ENCODE results near the gene TEX35.
"Not testable (repeated sequence)": the region's sequence is repeated elsewhere in the genome, so short reads cannot be mapped to it uniquely, and the experiment has no call there.

TEX35 gene

GRCh38 chr1:178541379-178541778 lies 28.5 kb downstream of the TEX35 start:
- no peak for TF ChIP-seq JUND (IDR thresholded peaks at IDR 0.05; ENCODE audit: low read depth)
- no peak for DNase-seq (ENCODE audit: low read depth in 1 of 2, low spot score in 1 of 2)
- in situ Hi-C loops (cut with HindIII; ENCODE audit: low pct_unique_long_range_greater_than_20kb, low sequenced_read_pairs), result no loop called here

GRCh38 chr1:178541829-178542553 lies 29.1 kb downstream of the TEX35 start:
- in situ Hi-C loops (cut with HindIII; ENCODE audit: low pct_unique_long_range_greater_than_20kb, low sequenced_read_pairs), result no loop called here
- DNase-seq (ENCODE audit: low read depth in 1 of 2, low spot score in 1 of 2), result peak; percentile 59 to 83
- TF ChIP-seq JUND (IDR thresholded peaks at IDR 0.05; ENCODE audit: low read depth), result no peak

GRCh38 chr1:178542554-178543289 lies 29.8 kb downstream of the TEX35 start:
- in situ Hi-C loops (cut with HindIII; ENCODE audit: low pct_unique_long_range_greater_than_20kb, low sequenced_read_pairs), result no loop called here
- TF ChIP-seq JUND (IDR thresholded peaks at IDR 0.05; ENCODE audit: low read depth), result no peak
- DNase-seq (ENCODE audit: low read depth in 1 of 2, low spot score in 1 of 2), result peak; percentile 88 to 94

GRCh38 chr1:178543290-178543607 lies 30.3 kb downstream of the TEX35 start:
- no peak for TF ChIP-seq JUND (IDR thresholded peaks at IDR 0.05; ENCODE audit: low read depth)
- in situ Hi-C loops (cut with HindIII; ENCODE audit: low pct_unique_long_range_greater_than_20kb, low sequenced_read_pairs), result no loop called here
- DNase-seq (ENCODE audit: low read depth in 1 of 2, low spot score in 1 of 2), result no peak

- DNase-seq (ENCODE audit: low read depth in 1 of 2, low spot score in 1 of 2), result no peak
- no peak for TF ChIP-seq JUND (IDR thresholded peaks at IDR 0.05; ENCODE audit: low read depth)
- in situ Hi-C loops (cut with HindIII; ENCODE audit: low pct_unique_long_range_greater_than_20kb, low sequenced_read_pairs), result no loop called here
These were observed 31.6 kb downstream of the TEX35 start for GRCh38 chr1:178544531-178544930.

GRCh38 chr1:178548108-178548507 lies 35.2 kb downstream of the TEX35 start:
- DNase-seq (ENCODE audit: low read depth in 1 of 2, low spot score in 1 of 2), result peak in 1 of 2 experiments; percentile 64
- in situ Hi-C loops (cut with HindIII; ENCODE audit: low pct_unique_long_range_greater_than_20kb, low sequenced_read_pairs), result no loop called here
- TF ChIP-seq JUND (IDR thresholded peaks at IDR 0.05; ENCODE audit: low read depth), result no peak

- in situ Hi-C loops (cut with HindIII; ENCODE audit: low pct_unique_long_range_greater_than_20kb, low sequenced_read_pairs), result no loop called here
- no peak for DNase-seq (ENCODE audit: low read depth in 1 of 2, low spot score in 1 of 2)
- TF ChIP-seq JUND (IDR thresholded peaks at IDR 0.05; ENCODE audit: low read depth), result no peak
These were observed 38.4 kb downstream of the TEX35 start for GRCh38 chr1:178551307-178551706.

- TF ChIP-seq JUND (IDR thresholded peaks at IDR 0.05; ENCODE audit: low read depth), result no peak
- in situ Hi-C loops (cut with HindIII; ENCODE audit: low pct_unique_long_range_greater_than_20kb, low sequenced_read_pairs), result no loop called here
- no peak for DNase-seq (ENCODE audit: low read depth in 1 of 2, low spot score in 1 of 2)
These were observed 39.0 kb downstream of the TEX35 start for GRCh38 chr1:178551940-178552339.

GRCh38 chr1:178552856-178553255 lies 39.9 kb downstream of the TEX35 start:
- in situ Hi-C loops (cut with HindIII; ENCODE audit: low pct_unique_long_range_greater_than_20kb, low sequenced_read_pairs), result no loop called here
- no peak for TF ChIP-seq JUND (IDR thresholded peaks at IDR 0.05; ENCODE audit: low read depth)
- DNase-seq (ENCODE audit: low read depth in 1 of 2, low spot score in 1 of 2), result no peak

GRCh38 chr1:178554351-178554750 lies 41.4 kb downstream of the TEX35 start:
- DNase-seq (ENCODE audit: low read depth in 1 of 2, low spot score in 1 of 2); in situ Hi-C loops (cut with HindIII; ENCODE audit: low pct_unique_long_range_greater_than_20kb, low sequenced_read_pairs): not testable (repeated sequence)

- in situ Hi-C loops (cut with HindIII; ENCODE audit: low pct_unique_long_range_greater_than_20kb, low sequenced_read_pairs); DNase-seq (ENCODE audit: low read depth in 1 of 2, low spot score in 1 of 2): not testable (repeated sequence)
These were observed 42.7 kb downstream of the TEX35 start for GRCh38 chr1:178555613-178556012.

- in situ Hi-C loops (cut with HindIII; ENCODE audit: low pct_unique_long_range_greater_than_20kb, low sequenced_read_pairs); DNase-seq (ENCODE audit: low read depth in 1 of 2, low spot score in 1 of 2): not testable (repeated sequence)
These were observed 45.9 kb downstream of the TEX35 start for GRCh38 chr1:178558816-178559215.

GRCh38 chr1:178560871-178561376 lies 48.0 kb downstream of the TEX35 start:
- in situ Hi-C loops (cut with HindIII; ENCODE audit: low pct_unique_long_range_greater_than_20kb, low sequenced_read_pairs), result no loop called here
- no peak for DNase-seq (ENCODE audit: low read depth in 1 of 2, low spot score in 1 of 2)
- no peak for TF ChIP-seq JUND (IDR thresholded peaks at IDR 0.05; ENCODE audit: low read depth)

Measured in T47D (cell line).